ENCODE measurements around the gene ZNF423.
A peak's percentile ranks its signal among the peaks of the same experiment; 100 is the strongest.

ZNF423 gene

GRCh38 chr16:49592546-49593423, 263.1 kb downstream of the ZNF423 start:
- Mint-ChIP-seq H3K9me3 (no peaks in the 10 kb centered on the region), H3K27me3 (peaks cover 27% of the 10 kb centered on the region), H3K27ac (no peak overlapping the region), H3K4me1 (no peaks in the 10 kb centered on the region), H3K4me3 (no peak overlapping the region), H3K36me3 (no peaks in the 10 kb centered on the region)
- peak; percentile 48 for ATAC-seq

- Mint-ChIP-seq H3K4me1 (no peaks in the 10 kb centered on the region), H3K4me3 (no peak overlapping the region)
- ATAC-seq, result no peak
These were observed 265.6 kb downstream of the ZNF423 start for GRCh38 chr16:49590166-49590871.

GRCh38 chr16:49589544-49590031, 266.3 kb downstream of the ZNF423 start:
- H3K9me3 Mint-ChIP-seq, result no peaks in the 10 kb centered on the region
- no peak for ATAC-seq
- H3K36me3 Mint-ChIP-seq, result no peaks in the 10 kb centered on the region
- no peak overlapping the region for H3K27ac Mint-ChIP-seq
- H3K4me3 Mint-ChIP-seq, result no peak overlapping the region
- H3K27me3 Mint-ChIP-seq, result peaks cover 20% of the 10 kb centered on the region
- H3K4me1 Mint-ChIP-seq, result no peaks in the 10 kb centered on the region

More at GRCh38 chr16:49590166-49590871, 265.6 kb downstream of the ZNF423 start:
- Mint-ChIP-seq H3K9me3 (no peaks in the 10 kb centered on the region), H3K36me3 (no peaks in the 10 kb centered on the region), H3K27me3 (peaks cover 27% of the 10 kb centered on the region), H3K27ac (no peak overlapping the region)

- Mint-ChIP-seq H3K9me3 (no peaks in the 10 kb centered on the region), H3K36me3 (no peaks in the 10 kb centered on the region), H3K4me1 (no peaks in the 10 kb centered on the region), H3K27ac (no peak overlapping the region), H3K4me3 (no peak overlapping the region), H3K27me3 (peaks cover 13% of the 10 kb centered on the region)
- no peak for ATAC-seq
These were observed 267.1 kb downstream of the ZNF423 start for GRCh38 chr16:49588729-49589384.

GRCh38 chr16:49588026-49588425, 267.9 kb downstream of the ZNF423 start:
- Mint-ChIP-seq H3K27ac (no peak overlapping the region), H3K36me3 (no peaks in the 10 kb centered on the region), H3K9me3 (no peaks in the 10 kb centered on the region), H3K27me3 (peaks cover 4% of the 10 kb centered on the region), H3K4me1 (no peaks in the 10 kb centered on the region), H3K4me3 (no peak overlapping the region)
- ATAC-seq, result no peak

GRCh38 chr16:49587511-49587910, 268.4 kb downstream of the ZNF423 start:
- Mint-ChIP-seq H3K27me3 (no peaks in the 10 kb centered on the region), H3K4me1 (no peaks in the 10 kb centered on the region), H3K36me3 (no peaks in the 10 kb centered on the region), H3K4me3 (no peak overlapping the region), H3K9me3 (no peaks in the 10 kb centered on the region), H3K27ac (no peak overlapping the region)
- ATAC-seq, result no peak

GRCh38 chr16:49586466-49587450, 269.2 kb downstream of the ZNF423 start:
- H3K27me3 Mint-ChIP-seq, result no peaks in the 10 kb centered on the region
- H3K9me3 Mint-ChIP-seq, result no peaks in the 10 kb centered on the region
- H3K4me1 Mint-ChIP-seq, result no peaks in the 10 kb centered on the region
- H3K27ac Mint-ChIP-seq, result no peak overlapping the region
- no peaks in the 10 kb centered on the region for H3K36me3 Mint-ChIP-seq
- no peak for ATAC-seq
- no peak overlapping the region for H3K4me3 Mint-ChIP-seq

- Mint-ChIP-seq H3K4me3 (no peak overlapping the region), H3K27me3 (no peaks in the 10 kb centered on the region), H3K9me3 (no peaks in the 10 kb centered on the region), H3K27ac (no peak overlapping the region), H3K36me3 (no peaks in the 10 kb centered on the region), H3K4me1 (no peaks in the 10 kb centered on the region)
- no peak for ATAC-seq
These were observed 270.6 kb downstream of the ZNF423 start for GRCh38 chr16:49585143-49585832.

GRCh38 chr16:49583911-49584310, 272.0 kb downstream of the ZNF423 start:
- Mint-ChIP-seq H3K36me3 (no peaks in the 10 kb centered on the region), H3K9me3 (no peaks in the 10 kb centered on the region), H3K4me1 (no peaks in the 10 kb centered on the region), H3K4me3 (no peak overlapping the region), H3K27me3 (no peaks in the 10 kb centered on the region), H3K27ac (no peak overlapping the region)
- no peak for ATAC-seq

GRCh38 chr16:49581630-49582298, 274.1 kb downstream of the ZNF423 start:
- H3K4me1 Mint-ChIP-seq, result no peaks in the 10 kb centered on the region
- H3K36me3 Mint-ChIP-seq, result no peaks in the 10 kb centered on the region
- H3K27ac Mint-ChIP-seq, result no peak overlapping the region

GRCh38 chr16:49580751-49581303, 275.1 kb downstream of the ZNF423 start:
- Mint-ChIP-seq H3K27ac (no peak overlapping the region), H3K9me3 (no peaks in the 10 kb centered on the region), H3K4me1 (no peaks in the 10 kb centered on the region), H3K4me3 (no peak overlapping the region), H3K36me3 (no peaks in the 10 kb centered on the region), H3K27me3 (no peaks in the 10 kb centered on the region)
- ATAC-seq, result no peak

More at GRCh38 chr16:49581630-49582298, 274.1 kb downstream of the ZNF423 start:
- Mint-ChIP-seq H3K9me3 (no peaks in the 10 kb centered on the region), H3K4me3 (no peak overlapping the region), H3K27me3 (no peaks in the 10 kb centered on the region)
- no peak for ATAC-seq

GRCh38 chr16:49578435-49579024, 277.4 kb downstream of the ZNF423 start:
- H3K36me3 Mint-ChIP-seq, result no peaks in the 10 kb centered on the region
- H3K4me1 Mint-ChIP-seq, result peaks cover 11% of the 10 kb centered on the region
- no peak overlapping the region for H3K27ac Mint-ChIP-seq
- H3K4me3 Mint-ChIP-seq, result no peak overlapping the region
- ATAC-seq, result no peak
- H3K27me3 Mint-ChIP-seq, result no peaks in the 10 kb centered on the region
- no peaks in the 10 kb centered on the region for H3K9me3 Mint-ChIP-seq

GRCh38 chr16:49578018-49578417, 277.9 kb downstream of the ZNF423 start:
- peaks cover under 1% of the 10 kb centered on the region for H3K9me3 Mint-ChIP-seq
- H3K36me3 Mint-ChIP-seq, result no peaks in the 10 kb centered on the region
- H3K27ac Mint-ChIP-seq, result no peak overlapping the region
- no peaks in the 10 kb centered on the region for H3K27me3 Mint-ChIP-seq
- ATAC-seq, result no peak
- no peak overlapping the region for H3K4me3 Mint-ChIP-seq
- peaks cover 11% of the 10 kb centered on the region for H3K4me1 Mint-ChIP-seq
